ENCODE measurements around the gene MAT1A.
A peak's percentile ranks its signal among the peaks of the same experiment; 100 is the strongest.

The MAT1A gene

GRCh38 chr10:80266513-80266863 is 23.0 kb downstream of the MAT1A start:
- H3K4me3 ChIP-seq (ENCODE audit: low read depth, low read length) = no peak overlapping the region
- TF ChIP-seq CTCF (IDR thresholded peaks at IDR 0.05; ENCODE audit: low read depth, low read length, missing control alignments) = no peak
- no peak for DNase-seq (ENCODE audit: low read depth)

GRCh38 chr10:80265740-80266512 is 23.5 kb downstream of the MAT1A start:
- DNase-seq (ENCODE audit: low read depth) = no peak
- H3K4me3 ChIP-seq (ENCODE audit: low read depth, low read length) = no peak overlapping the region
- no peak for TF ChIP-seq CTCF (IDR thresholded peaks at IDR 0.05; ENCODE audit: low read depth, low read length, missing control alignments)

GRCh38 chr10:80264081-80265056 is 25.1 kb downstream of the MAT1A start:
- TF ChIP-seq CTCF (IDR thresholded peaks at IDR 0.05; ENCODE audit: low read depth, low read length, missing control alignments) = no peak
- no peak overlapping the region for H3K4me3 ChIP-seq (ENCODE audit: low read depth, low read length)
- no peak for DNase-seq (ENCODE audit: low read depth)

- no peak for DNase-seq (ENCODE audit: low read depth)
- TF ChIP-seq CTCF (IDR thresholded peaks at IDR 0.05; ENCODE audit: low read depth, low read length, missing control alignments) = no peak
- H3K4me3 ChIP-seq (ENCODE audit: low read depth, low read length) = no peak overlapping the region
Measured at GRCh38 chr10:80261316-80262030, 28.0 kb downstream of the MAT1A start.

- H3K4me3 ChIP-seq (ENCODE audit: low read depth, low read length) = no peak overlapping the region
- DNase-seq (ENCODE audit: low read depth) = no peak
- peak; percentile 91 for TF ChIP-seq CTCF (IDR thresholded peaks at IDR 0.05; ENCODE audit: low read depth, low read length, missing control alignments)
Measured at GRCh38 chr10:80260295-80261243, 28.9 kb downstream of the MAT1A start.

GRCh38 chr10:80259405-80259871 is 30.0 kb downstream of the MAT1A start:
- no peak for DNase-seq (ENCODE audit: low read depth)
- TF ChIP-seq CTCF (IDR thresholded peaks at IDR 0.05; ENCODE audit: low read depth, low read length, missing control alignments) = no peak
- H3K4me3 ChIP-seq (ENCODE audit: low read depth, low read length) = no peak overlapping the region

Measured in GM12864 (cell line).